CD4-positive, alpha-beta T cell (primary cell): ENCODE data around the gene UBXN11. TPM values are rescaled to one million over a fixed set of nuclear protein-coding genes. Genes with fewer than 3 reads are reported as not detected.

ENCODE experiments used
- ATAC-seq: fragments of 200-7000 bp; cut with Tn5 transposase; one replicate; pipeline ENCODE4 v1.10.0; 2022; ENCODE audit warnings: mild to moderate bottlenecking; ENCODE audit not compliant: poor library complexity
- CTCF ChIA-PET: fragments of 350-600 bp; sonication (Branson Sonifier 250); formaldehyde crosslinking; loops from one replicate; lab custom pipeline; 2021; ENCODE audit warnings: antibody characterized with exemption, inconsistent platforms; lab: Charles Lee
- POLR2A ChIA-PET: fragments of 350-600 bp; sonication (Branson Sonifier 250); formaldehyde crosslinking; loops from one replicate; lab custom pipeline; 2021; ENCODE audit warnings: antibody characterized with exemption, inconsistent platforms; lab: Charles Lee
- DNase-seq, 14 experiments: peaks; one replicate each; pipeline ENCODE4 v3.0.0-alpha.2; 2013 to 2020; ENCODE audit warnings: mixed read lengths in 2 of 14
- H3K27ac ChIP-seq, 2 donors: one replicate each; pipeline versions ENCODE4 v1.5.1 to v1.7.0; 2013; ENCODE audit warnings: low read length in 2 of 2, low read depth in 1 of 2, mild to moderate bottlenecking in 1 of 2
- H3K27me3 ChIP-seq, 2 experiments: 1 replicate in 1 of 2; 2 replicates in 1 of 2; pipeline versions ENCODE4 v1.6.1 to v1.7.0; 2013; ENCODE audit warnings: low read length in 2 of 2, control low read depth in 1 of 2, mild to moderate bottlenecking in 1 of 2, moderate library complexity in 1 of 2; ENCODE audit not compliant: insufficient read depth in 2 of 2, control insufficient read depth in 1 of 2
- H3K36me3 ChIP-seq: one replicate; pipeline ENCODE4 v1.6.1; 2013; ENCODE audit warnings: low read length, control low read depth; ENCODE audit not compliant: insufficient read depth
- H3K4me1 ChIP-seq: one replicate; pipeline ENCODE4 v1.6.1; 2013; ENCODE audit warnings: low read length, control low read depth; ENCODE audit not compliant: insufficient read depth
- H3K4me3 ChIP-seq: one replicate; pipeline ENCODE4 v1.5.1; 2013; ENCODE audit warnings: mild to moderate bottlenecking, low read length, moderate library complexity
- H3K9me3 ChIP-seq, 2 experiments: 1 replicate in 1 of 2; 2 replicates in 1 of 2; pipeline versions ENCODE4 v1.6.1 to v1.7.0; 2013; ENCODE audit warnings: low read length in 2 of 2, mild to moderate bottlenecking in 2 of 2, control low read depth in 1 of 2, moderate library complexity in 1 of 2; ENCODE audit not compliant: control insufficient read depth in 1 of 2, insufficient read depth in 1 of 2
- H3K27ac Mint-ChIP-seq: one replicate; pipeline ENCODE4 v1.8.0; 2020; ENCODE audit warnings: mixed read lengths
- H3K27me3 Mint-ChIP-seq: one replicate; pipeline ENCODE4 v1.8.0; 2021; ENCODE audit warnings: mixed read lengths
- H3K36me3 Mint-ChIP-seq: one replicate; pipeline ENCODE4 v1.8.0; 2021; ENCODE audit warnings: low read depth, mixed read lengths
- H3K4me1 Mint-ChIP-seq: one replicate; pipeline ENCODE4 v1.8.0; 2021; ENCODE audit warnings: low read depth, mixed read lengths
- H3K4me3 Mint-ChIP-seq: one replicate; pipeline ENCODE4 v1.8.0; 2020; ENCODE audit warnings: mild to moderate bottlenecking, mixed read lengths
- H3K9me3 Mint-ChIP-seq: one replicate; pipeline ENCODE4 v1.8.0; 2020; ENCODE audit warnings: mixed read lengths
- CTCF ChIP-seq: fragments of 200-600 bp; IDR thresholded peaks from one replicate; pipeline ENCODE4 v1.8.0; 2022; ENCODE audit warnings: antibody characterized with exemption, mild to moderate bottlenecking
- intact Hi-C, 2 experiments: fragments of 100-400 bp; cut with DNase I in 1 of 2; cut with micrococcal nuclease in 1 of 2; formaldehyde crosslinking; loops; one replicate each; pipeline versions ENCODE4 v1.15.1 to v1.9.0; 2023 to 2025; cut with DNase I, micrococcal nuclease
- polyA plus RNA-seq, 2 donors: library from polyadenylated mRNA; unstranded; fragments of 120-200 nt; gene quantifications; one replicate each; pipeline ENCODE4 v1.2.1, GENCODE V29; 2013
- total RNA-seq, 174 experiments: library from RNA in 2 of 174; stranded (reverse) in 2 of 174; gene quantifications; one replicate each; pipeline ENCODE4 v1.2.3 and lab custom pipeline; 2021 to 2026

UBXN11 gene
- total RNA-seq (10 to 100 TPM; 39.3 to 42.3 TPM), total RNA-seq (lab: John Stamatoyannopoulos, UW) (10.8 to 136 (median 40.2) reads per million in 172 experiments)
- 32.9 TPM for polyA plus RNA-seq (2013, experiment 1 of 2)
- polyA plus RNA-seq (2013, experiment 2 of 2), result 54.0 TPM

DNA sequence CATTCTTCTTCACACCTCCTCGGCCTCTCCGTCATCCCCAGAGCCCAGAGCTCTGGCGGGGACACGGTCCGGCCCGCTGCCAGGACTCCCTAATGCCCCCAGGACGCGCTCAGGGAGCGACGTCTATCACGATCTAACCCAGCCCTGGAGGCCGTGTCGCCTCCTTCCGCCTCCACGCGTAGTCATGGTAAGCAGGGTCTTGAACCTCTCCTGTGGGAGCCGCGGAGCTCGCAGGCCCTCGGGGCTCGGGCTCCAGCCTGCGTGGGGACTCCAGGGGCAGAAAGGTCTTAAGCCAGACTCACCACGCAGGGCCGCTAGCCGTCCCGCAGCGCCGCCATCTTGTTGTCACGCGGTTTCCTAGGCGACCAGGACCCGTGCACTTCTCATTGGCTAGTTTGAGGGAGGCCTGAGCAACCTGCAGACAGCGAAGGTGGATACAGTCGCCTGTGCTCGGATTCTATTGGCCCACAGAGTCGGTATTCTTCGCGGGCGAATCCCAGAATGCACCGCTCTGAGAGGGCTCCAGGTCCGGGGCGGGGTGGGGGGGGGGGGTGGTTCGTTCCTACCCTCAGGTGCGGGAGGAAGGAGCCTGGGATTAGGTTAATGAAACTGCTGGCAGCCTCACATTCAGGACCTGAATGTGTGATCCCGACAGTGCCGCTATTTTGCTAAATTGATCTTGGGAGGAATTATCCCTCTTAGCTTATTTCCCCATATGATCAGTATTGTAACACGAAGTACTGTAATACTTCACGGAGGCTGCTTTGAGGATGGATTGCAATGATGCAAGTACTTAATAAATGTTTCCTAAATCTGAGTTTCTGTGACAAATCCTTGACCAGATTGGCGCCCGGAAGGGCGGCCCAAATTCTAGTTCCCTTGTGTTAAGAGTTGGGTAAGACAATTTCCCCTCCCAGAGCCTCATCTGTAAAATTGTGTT is at the start of gene UBXN11:
Gene UBXN11, minus strand, starts transcription at position 347 of the 940 bp plus-strand sequence. CDS start 3,753 bp downstream, outside the sequence.
- Histone ChIP-seq H3K4me3 (peak within 1 kb of the TSS; percentile 77), H3K36me3 (no peaks in the 10 kb centered on the region), H3K27me3 (no peaks in the 10 kb centered on the region), H3K27ac (peak within 1 kb of the TSS; percentile 65 to 67), H3K9me3 (no peaks in the 10 kb centered on the region), H3K4me1 (peaks cover 41% of the 10 kb centered on the region)
- Mint-ChIP-seq H3K4me3 (peak within 1 kb of the TSS; percentile 94), H3K36me3 (no peaks in the 10 kb centered on the region), H3K27ac (peak within 1 kb of the TSS; percentile 87), H3K27me3 (no peaks in the 10 kb centered on the region), H3K9me3 (no peaks in the 10 kb centered on the region), H3K4me1 (peaks cover 34% of the 10 kb centered on the region)
- CTCF ChIA-PET, result interaction anchor here (0.6 to 5.1 kb wide), 13 partner anchors 9 to 110 kb away, joined by 3 to 33 read pairs (median 8); partner anchors contain the start of genes CD52, CEP85 and SH3BGRL3
- TF ChIP-seq CTCF, result no peak
- ATAC-seq (peak; percentile 94), DNase-seq (peak; percentile 81 to 97 (median 88))
- POLR2A ChIA-PET, result interaction anchor here (0.6 to 8.5 kb wide), 11 partner anchors 9 to 537 kb away, joined by 3 to 270 read pairs (median 11); partner anchors contain the start of genes CD52, HMGN2 and SH3BGRL3
- intact Hi-C loops, result loop anchor here (1.0 kb wide), 3 partner anchors 9 to 22 kb away; no protein-coding TSS in a partner anchor

DNA sequence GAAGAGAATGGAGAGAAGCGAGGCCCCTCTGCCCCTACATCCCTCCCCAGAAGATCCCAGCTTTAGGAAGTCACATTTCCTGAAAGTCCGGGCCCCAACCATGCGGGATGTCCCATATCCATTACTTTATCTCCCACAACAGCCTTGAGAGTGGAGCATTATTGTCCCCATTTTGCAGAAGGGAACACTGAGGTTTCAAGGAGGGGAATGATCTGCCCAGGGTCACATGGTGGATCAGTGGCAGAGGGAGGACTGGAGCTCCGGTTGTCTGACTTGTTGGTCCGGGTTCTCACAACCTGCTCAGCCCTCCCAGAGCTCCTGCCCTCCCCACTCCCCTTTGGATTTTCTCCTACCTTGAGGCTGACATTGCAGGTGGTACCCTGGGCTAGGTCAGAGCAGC is 49.7 kb upstream of the UBXN11 start:
- Mint-ChIP-seq H3K27ac (no peak overlapping the region), H3K4me1 (peaks cover 25% of the 10 kb centered on the region), H3K4me3 (no peak overlapping the region), H3K36me3 (no peaks in the 10 kb centered on the region), H3K9me3 (no peaks in the 10 kb centered on the region), H3K27me3 (peaks cover 12% of the 10 kb centered on the region)
- ATAC-seq, result no peak
- no peak for TF ChIP-seq CTCF
- intact Hi-C loops, result loop anchor here in 1 of 2 experiments (5.0 kb wide), 1 partner anchor 69 kb away; no protein-coding TSS in a partner anchor
- peaks cover 0 to 17% of the 10 kb centered on the region in 2 experiments for H3K27me3 ChIP-seq
- peaks cover 34% of the 10 kb centered on the region for H3K4me1 ChIP-seq
- no peak overlapping the region for H3K4me3 ChIP-seq
- H3K9me3 ChIP-seq, result peaks cover 0 to 10% of the 10 kb centered on the region in 2 experiments
- H3K36me3 ChIP-seq, result no peaks in the 10 kb centered on the region
- CTCF ChIA-PET, result no interaction called here
- H3K27ac ChIP-seq, result no peak overlapping the region
- POLR2A ChIA-PET, result no interaction called here
- DNase-seq, result no peak

DNA sequence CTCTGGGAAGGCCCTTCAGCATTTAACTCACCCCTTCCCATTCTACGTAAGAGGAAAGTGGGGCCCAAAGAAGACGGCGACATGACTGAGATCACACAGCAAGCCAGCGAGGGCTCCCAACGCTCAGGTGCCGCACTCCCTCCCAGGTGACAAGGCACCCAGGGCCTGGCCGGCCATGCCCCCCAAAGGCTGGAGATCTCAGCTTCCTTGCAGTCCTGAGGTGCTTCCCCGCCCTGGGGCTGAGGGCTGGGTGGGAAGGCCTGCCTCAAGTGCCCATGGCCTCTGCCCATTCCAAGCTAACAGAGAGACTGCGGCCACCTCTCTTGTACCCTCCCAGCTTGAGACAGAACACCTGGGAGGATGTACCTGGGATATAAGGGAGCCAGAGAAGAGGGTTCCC is 48.5 kb upstream of the UBXN11 start:
- Mint-ChIP-seq H3K9me3 (no peaks in the 10 kb centered on the region), H3K36me3 (no peaks in the 10 kb centered on the region), H3K27me3 (peaks cover 6% of the 10 kb centered on the region), H3K4me3 (no peak overlapping the region), H3K27ac (no peak overlapping the region), H3K4me1 (peaks cover 14% of the 10 kb centered on the region)
- Histone ChIP-seq H3K27me3 (peaks cover 0 to 6% of the 10 kb centered on the region in 2 experiments), H3K9me3 (peaks cover 0 to 3% of the 10 kb centered on the region in 2 experiments), H3K4me1 (peaks cover 22% of the 10 kb centered on the region), H3K27ac (no peak overlapping the region), H3K36me3 (no peaks in the 10 kb centered on the region), H3K4me3 (no peak overlapping the region)
- ATAC-seq (no peak), DNase-seq (no peak)
- intact Hi-C loops, result loop anchor here in 1 of 2 experiments (5.0 kb wide), 1 partner anchor 68 kb away; no protein-coding TSS in a partner anchor
- POLR2A ChIA-PET, result no interaction called here
- CTCF ChIA-PET, result no interaction called here
- TF ChIP-seq CTCF, result no peak
